Heart right ventricle (tissue), 16 donors: Measurements from ENCODE around the gene OR2H2. TPM values are rescaled to one million over a fixed set of nuclear protein-coding genes. Genes with fewer than 3 reads are reported as not detected.
A peak's percentile ranks its signal among the peaks of the same experiment; 100 is the strongest.

Experiments used
- ATAC-seq, 8 donors: fragments of 200-7000 bp; cut with Tn5 transposase; one replicate each; pipeline ENCODE4 v1.9.1; 2020; ENCODE audit warnings: mild to moderate bottlenecking in 8 of 8, moderate library complexity in 8 of 8, moderate number of reproducible peaks in 1 of 8
- DNase-seq, 2 donors: peaks; one replicate each; pipeline ENCODE4 v3.0.0-alpha.2; 2020
- H3K27ac ChIP-seq, 10 donors: fragments of 200-600 bp; sonication (generic) in 2 of 10; one replicate each; pipeline versions ENCODE4 v1.5.0 to v1.8.0; 2020 to 2022; ENCODE audit warnings: mild to moderate bottlenecking in 3 of 10
- H3K27me3 ChIP-seq, 7 donors: fragments of 200-600 bp; one replicate each; pipeline ENCODE4 v1.8.0; 2021 to 2022; ENCODE audit warnings: mild to moderate bottlenecking in 2 of 7
- H3K36me3 ChIP-seq, 9 donors: fragments of 200-600 bp; sonication (generic) in 1 of 9; one replicate each; pipeline versions ENCODE4 v1.5.0 to v1.8.0; 2020 to 2022; ENCODE audit warnings: mild to moderate bottlenecking in 2 of 9
- H3K4me1 ChIP-seq, 9 donors: fragments of 200-600 bp; sonication (generic) in 1 of 9; one replicate each; pipeline versions ENCODE4 v1.5.0 to v1.8.0; 2020 to 2022; ENCODE audit warnings: mild to moderate bottlenecking in 4 of 9
- H3K4me3 ChIP-seq, 10 donors: fragments of 200-600 bp; sonication (generic) in 2 of 10; one replicate each; pipeline versions ENCODE4 v1.5.0 to v1.8.0; 2020 to 2022; ENCODE audit warnings: mild to moderate bottlenecking in 7 of 10, moderate library complexity in 2 of 10
- H3K9me3 ChIP-seq, 11 donors: fragments of 200-600 bp in 10 of 11; sonication (generic) in 2 of 11; one replicate each; pipeline versions ENCODE4 v1.5.0 to v1.8.0; 2013 to 2022; ENCODE audit warnings: mild to moderate bottlenecking in 2 of 11, control low read depth in 1 of 11, moderate library complexity in 1 of 11
- CTCF ChIP-seq, 9 donors: fragments of 200-600 bp; sonication (generic) in 2 of 9; IDR thresholded peaks; one replicate each; pipeline versions ENCODE4 v1.5.0 to v1.8.0; 2021 to 2022; ENCODE audit warnings: antibody characterized with exemption in 9 of 9, mild to moderate bottlenecking in 5 of 9, moderate library complexity in 1 of 9
- WGBS, 2 donors: extraction: QIAGEN DNeasy Blood & Tissue Kit; methylation state at CpG; one replicate each; pipeline ENCODE4 v1.1.7; 2013; ENCODE audit warnings: inconsistent platforms in 1 of 2; 5-methylcytosine and 5-hydroxymethylcytosine counted together
- intact Hi-C, 10 donors: fragments of 100-400 bp; cut with DNase I; formaldehyde crosslinking; loops; one replicate each; pipeline versions ENCODE4 v1.11.1 to v1.14.2; 2022
- long read RNA-seq, 3 donors: library from polyadenylated mRNA; unstranded; transcript quantifications; one replicate each; pipeline ENCODE4 v2.0.0, GENCODE V29; 2020 to 2021
- polyA plus RNA-seq, 2 donors: library from polyadenylated mRNA; stranded (reverse); fragments of 200-250 nt; gene quantifications; one replicate each; pipeline ENCODE4 v1.2.3, GENCODE V29; 2013
- total RNA-seq, 10 donors: library from RNA; stranded (reverse); fragmentation: NEBNext Ultra II Directional in 3 of 10; extraction: Animal tissue kit (Norgen Biotek cat#: 25700) in 3 of 10; gene quantifications; one replicate each; pipeline versions ENCODE4 v1.2.1 to v1.2.4, GENCODE V29; 2021 to 2023
- donor health status: Arrhythmogenic right ventricular cardiomyopathy.
- donor health status: ischemic (EF 13 %, LVEDD 7.1; RV severe dilation, severe dysfunction).
- donor health status: healthy with polysubstance abuse.
- donor health status: DM: no; HTN: yes; CAD: no.
- donor health status: DM: no; HTN: no; CAD: no.
- donor health status: ischemic (EF 25% LVEDD 6.9; RV normal size, moderate dysfunction).
- donor health status: ischemic (EF 25% LVEDD 5.7; RV mildly dilated, moderate dysfunction).
- donor health status: healthy.
- donor health status: DM: yes; HTN: yes; CAD: no.
- donor health status: Ischemic cardiomyopathy.
- donor health status: ischemic (EF 35%, LVEDD 5.7; RV mildly dilated, moderate dysfunction).
- donor health status: nonischemic (EF 11% LVEDD 7.7; RV severe dilation, severe dysfunction).
- donor health status: DM: yes; HTN: yes; CAD: no.
- donor health status: PGD.
- donor health status: ischemic (EF 29% LVEDD 5.4; RV normal size, mild dysfunction).
- donor health status: nonischemic (EF 23%, LVEDD 6.1; RV moderate dilation, normal function).

The OR2H2 gene
- not detected for total RNA-seq
- not detected for polyA plus RNA-seq
- long read RNA-seq, donor 1: 0 reads
- long read RNA-seq, donor 2: 0 reads
- long read RNA-seq, donor 3: 0 reads

- H3K4me3 ChIP-seq: no peak within 1 kb of the TSS
- H3K36me3 ChIP-seq: no peaks in the 10 kb centered on the region
- no peak for DNase-seq
- no peak within 1 kb of the TSS for H3K27ac ChIP-seq
- ATAC-seq: no peak
- peaks cover 0 to 44% (median 10%) of the 10 kb centered on the region in 7 donors for H3K27me3 ChIP-seq
- H3K4me1 ChIP-seq: no peaks in the 10 kb centered on the region
- no peak for TF ChIP-seq CTCF (IDR thresholded peaks at IDR 0.05)
- no peaks in the 10 kb centered on the region for H3K9me3 ChIP-seq
- intact Hi-C loops: loop anchor here in 7 of 10 donors (5.0 to 10.0 kb wide), 3 partner anchors 568 to 900 kb away; no protein-coding TSS in a partner anchor
These were observed at the start of gene OR2H2 for GRCh38 chr6:29584821-29585220. TSS of gene OR2H2 (plus strand) at chr6:29585121. CDS start at chr6:29587945, 2,824 bp downstream.

- Histone ChIP-seq H3K9me3 (no peaks in the 10 kb centered on the region), H3K4me3 (no peak overlapping the region), H3K36me3 (no peaks in the 10 kb centered on the region), H3K4me1 (no peaks in the 10 kb centered on the region), H3K27ac (no peak overlapping the region), H3K27me3 (peaks cover 0 to 20% (median 5%) of the 10 kb centered on the region in 7 donors)
- WGBS, 2 donors: 71 to 73% methylated on average over 4 of the region's 4 CpGs
- ATAC-seq: no peak
- no peak for TF ChIP-seq CTCF (IDR thresholded peaks at IDR 0.05)
- intact Hi-C loops: no loop called here
- DNase-seq: no peak
These were observed 47.1 kb upstream of the OR2H2 start for GRCh38 chr6:29537714-29538403.

GRCh38 chr6:29547573-29547972 lies 37.3 kb upstream of the OR2H2 start:
- WGBS, 2 donors: 11 to 14% methylated on average over 3 of the region's 3 CpGs
- no peak for ATAC-seq
- Histone ChIP-seq H3K9me3 (peaks cover 0 to 6% (median 0%) of the 10 kb centered on the region in 11 donors), H3K27me3 (peaks cover 0 to 49% (median 16%) of the 10 kb centered on the region in 7 donors), H3K4me3 (no peak overlapping the region), H3K27ac (no peak overlapping the region), H3K4me1 (peaks cover 0 to 2% (median 0%) of the 10 kb centered on the region in 9 donors), H3K36me3 (no peaks in the 10 kb centered on the region)
- TF ChIP-seq CTCF (IDR thresholded peaks at IDR 0.05): no peak
- intact Hi-C loops: no loop called here
- DNase-seq: no peak

- DNase-seq (peak in 1 of 2 donors; percentile 41), ATAC-seq (peak in 7 of 8 donors; percentile 57 to 88 (median 76))
- Histone ChIP-seq H3K27me3 (peaks cover 0 to 62% (median 46%) of the 10 kb centered on the region in 7 donors), H3K36me3 (no peaks in the 10 kb centered on the region), H3K4me3 (peak overlapping the region in 8 of 10 donors; percentile 23 to 51 (median 48)), H3K27ac (no peak overlapping the region), H3K4me1 (peaks cover 5 to 20% (median 14%) of the 10 kb centered on the region in 9 donors), H3K9me3 (no peaks in the 10 kb centered on the region)
- WGBS, 2 donors: 31 to 32% methylated on average over 5 of the region's 5 CpGs
- intact Hi-C loops: no loop called here
- TF ChIP-seq CTCF (IDR thresholded peaks at IDR 0.05): no peak
These were observed 32.3 kb upstream of the OR2H2 start for GRCh38 chr6:29552512-29553051.
